A673 (cell line): ENCODE data around the gene ADAMTS13.

ENCODE experiments used
- CTCF ChIP-seq: fragments of 300-800, 200-600 bp; sonication (generic); conservative IDR thresholded peaks from 2 replicates; pipeline ENCODE4 v1.5.1; 2017; ENCODE audit warnings: low read depth, mild to moderate bottlenecking, antibody characterized with exemption, low read length, moderate library complexity, mixed read lengths
- EZH2 ChIP-seq: fragments of 200-600 bp; sonication (generic); IDR thresholded peaks from 2 replicates; pipeline ENCODE4 v1.6.1; 2017; ENCODE audit warnings: borderline replicate concordance, low read depth, mild to moderate bottlenecking, mixed read lengths, antibody characterized with exemption, low read length; ENCODE audit not compliant: poor library complexity, severe bottlenecking

- TF ChIP-seq EZH2 = no peak
- TF ChIP-seq CTCF = peak; percentile 44
Observed at GRCh38 chr9:133375116-133375723, 46.9 kb upstream of the ADAMTS13 start.
